Activated CD8-positive, alpha-beta T cell treated with anti-CD3 and anti-CD28 coated beads for 36 hours (primary cell): ENCODE data around the gene PCBP4. TPM values are rescaled to one million over a fixed set of nuclear protein-coding genes. Genes with fewer than 3 reads are reported as not detected.

Experiments
- ATAC-seq: fragments of 200-7000 bp; cut with Tn5 transposase; one replicate; pipeline ENCODE4 v1.10.0; 2021; ENCODE audit warnings: mild to moderate bottlenecking, moderate library complexity
- CTCF ChIA-PET: fragments of 350-600 bp; sonication (Branson Sonifier 250); formaldehyde crosslinking; loops from one replicate; lab custom pipeline; 2021; ENCODE audit warnings: antibody characterized with exemption; lab: Charles Lee
- POLR2A ChIA-PET: fragments of 350-600 bp; sonication (Branson Sonifier 250); formaldehyde crosslinking; loops from one replicate; lab custom pipeline; 2021; ENCODE audit warnings: antibody characterized with exemption; lab: Charles Lee
- DNase-seq: peaks from one replicate; pipeline ENCODE4 v3.0.0-alpha.2; 2020
- H3K27ac Mint-ChIP-seq: one replicate; pipeline ENCODE4 v1.8.0; 2021; ENCODE audit warnings: mild to moderate bottlenecking, mixed read lengths
- H3K27me3 Mint-ChIP-seq: one replicate; pipeline ENCODE4 v1.8.0; 2021; ENCODE audit warnings: mixed read lengths
- H3K36me3 Mint-ChIP-seq: one replicate; pipeline ENCODE4 v1.8.0; 2021; ENCODE audit warnings: low read depth, mixed read lengths
- H3K4me1 Mint-ChIP-seq: one replicate; pipeline ENCODE4 v1.8.0; 2021; ENCODE audit warnings: low read depth, mixed read lengths
- H3K4me3 Mint-ChIP-seq: one replicate; pipeline ENCODE4 v1.8.0; 2021; ENCODE audit warnings: mild to moderate bottlenecking, moderate library complexity, mixed read lengths
- H3K9me3 Mint-ChIP-seq: one replicate; pipeline ENCODE4 v1.8.0; 2021; ENCODE audit warnings: mixed read lengths
- intact Hi-C: fragments of 100-400 bp; cut with micrococcal nuclease; formaldehyde crosslinking; loops from one replicate; pipeline ENCODE4 v1.10.0; 2022
- total RNA-seq, 2 experiments: library from RNA; stranded (reverse); gene quantifications; one replicate each; pipeline ENCODE4 v1.2.3, GENCODE V29; 2021
- TF ChIP-seq, protein P1 (sequence below): fragments of 200-600 bp; IDR thresholded peaks from one replicate; pipeline ENCODE4 v1.8.0; 2022; ENCODE audit warnings: antibody characterized with exemption, mild to moderate bottlenecking

PCBP4 gene
- total RNA-seq, 2 experiments from 2014 or later: 8.4 to 9.6 TPM

DNA sequence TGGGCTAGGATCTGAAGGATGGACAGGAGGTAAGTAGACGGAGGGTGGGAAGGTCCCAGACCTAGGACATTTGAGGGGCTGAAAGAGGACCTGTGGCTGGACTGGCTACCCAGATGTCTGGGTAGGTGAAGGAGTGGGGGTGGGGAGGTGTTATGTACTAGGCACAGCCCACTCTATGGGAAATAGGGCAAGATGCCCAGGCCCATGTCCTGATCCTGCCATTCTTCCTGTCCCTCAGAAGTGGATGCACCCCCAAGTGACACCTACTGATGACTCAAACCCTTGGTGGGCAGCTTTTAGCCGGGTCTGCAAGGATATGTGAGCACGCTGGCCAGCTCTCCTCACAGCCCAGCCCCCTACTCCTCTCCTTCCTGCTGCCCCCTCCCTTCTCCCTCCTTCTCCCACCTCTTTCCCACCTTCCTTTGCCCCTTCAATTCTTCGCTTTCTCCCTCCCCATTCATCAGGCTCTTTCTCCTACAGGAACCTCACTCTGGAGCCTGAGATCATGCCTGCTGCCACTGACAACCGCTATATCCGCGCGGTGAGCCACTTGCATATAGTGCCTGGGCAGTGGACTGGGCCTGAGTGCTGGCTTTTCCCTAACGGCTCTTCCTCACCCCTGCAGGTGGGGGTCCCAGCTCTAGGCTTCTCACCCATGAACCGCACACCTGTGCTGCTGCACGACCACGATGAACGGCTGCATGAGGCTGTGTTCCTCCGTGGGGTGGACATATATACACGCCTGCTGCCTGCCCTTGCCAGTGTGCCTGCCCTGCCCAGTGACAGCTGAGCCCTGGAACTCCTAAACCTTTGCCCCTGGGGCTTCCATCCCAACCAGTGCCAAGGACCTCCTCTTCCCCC, 21.3 kb upstream of the PCBP4 start:
- no peaks in the 10 kb centered on the region for H3K9me3 Mint-ChIP-seq
- H3K4me1 Mint-ChIP-seq: peaks cover 27% of the 10 kb centered on the region
- TF ChIP-seq, protein P1, sequence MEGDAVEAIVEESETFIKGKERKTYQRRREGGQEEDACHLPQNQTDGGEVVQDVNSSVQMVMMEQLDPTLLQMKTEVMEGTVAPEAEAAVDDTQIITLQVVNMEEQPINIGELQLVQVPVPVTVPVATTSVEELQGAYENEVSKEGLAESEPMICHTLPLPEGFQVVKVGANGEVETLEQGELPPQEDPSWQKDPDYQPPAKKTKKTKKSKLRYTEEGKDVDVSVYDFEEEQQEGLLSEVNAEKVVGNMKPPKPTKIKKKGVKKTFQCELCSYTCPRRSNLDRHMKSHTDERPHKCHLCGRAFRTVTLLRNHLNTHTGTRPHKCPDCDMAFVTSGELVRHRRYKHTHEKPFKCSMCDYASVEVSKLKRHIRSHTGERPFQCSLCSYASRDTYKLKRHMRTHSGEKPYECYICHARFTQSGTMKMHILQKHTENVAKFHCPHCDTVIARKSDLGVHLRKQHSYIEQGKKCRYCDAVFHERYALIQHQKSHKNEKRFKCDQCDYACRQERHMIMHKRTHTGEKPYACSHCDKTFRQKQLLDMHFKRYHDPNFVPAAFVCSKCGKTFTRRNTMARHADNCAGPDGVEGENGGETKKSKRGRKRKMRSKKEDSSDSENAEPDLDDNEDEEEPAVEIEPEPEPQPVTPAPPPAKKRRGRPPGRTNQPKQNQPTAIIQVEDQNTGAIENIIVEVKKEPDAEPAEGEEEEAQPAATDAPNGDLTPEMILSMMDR: no peak
- no peak overlapping the region for H3K4me3 Mint-ChIP-seq
- intact Hi-C loops: no loop called here
- ATAC-seq: no peak
- H3K27ac Mint-ChIP-seq: peak overlapping the region; percentile 36
- no peaks in the 10 kb centered on the region for H3K27me3 Mint-ChIP-seq
- CTCF ChIA-PET: no interaction called here
- POLR2A ChIA-PET: no interaction called here
- DNase-seq: no peak
- peaks cover 22% of the 10 kb centered on the region for H3K36me3 Mint-ChIP-seq

DNA sequence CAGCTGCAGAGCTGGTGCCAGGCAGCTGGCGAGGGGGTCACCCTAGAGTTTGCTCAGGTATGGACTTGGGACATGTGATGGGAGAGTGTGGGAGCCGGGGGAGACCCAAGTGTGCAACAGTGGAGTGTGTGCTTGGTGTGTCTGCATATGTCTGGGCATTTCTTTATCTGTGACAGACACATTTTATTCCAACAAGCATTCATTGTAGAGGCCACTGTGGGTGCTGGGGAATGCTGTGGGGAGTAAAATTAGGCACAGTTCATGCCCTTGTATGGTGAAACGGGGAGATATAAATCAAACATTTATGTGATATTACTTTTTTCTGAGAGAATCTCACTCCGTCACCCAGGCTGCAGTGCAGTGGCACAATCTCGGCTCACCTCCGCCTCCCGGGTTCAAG, 20.3 kb upstream of the PCBP4 start:
- DNase-seq: no peak
- no peaks in the 10 kb centered on the region for H3K9me3 Mint-ChIP-seq
- ChIA-PET POLR2A (interaction anchor here (14.5 kb wide), 1 partner anchor 6 kb away, joined by 267 read pairs; the partner anchor contains the start of gene RPL29), CTCF (interaction anchor here (1.3 kb wide), 1 partner anchor 14 kb away, joined by 4 read pairs; the partner anchor contains the start of gene ABHD14B)
- TF ChIP-seq, protein P1: no peak
- no peaks in the 10 kb centered on the region for H3K27me3 Mint-ChIP-seq
- no peak for ATAC-seq
- peak overlapping the region; percentile 17 for H3K27ac Mint-ChIP-seq
- intact Hi-C loops: no loop called here
- no peak overlapping the region for H3K4me3 Mint-ChIP-seq
- H3K4me1 Mint-ChIP-seq: peaks cover 22% of the 10 kb centered on the region
- H3K36me3 Mint-ChIP-seq: peaks cover 17% of the 10 kb centered on the region

DNA sequence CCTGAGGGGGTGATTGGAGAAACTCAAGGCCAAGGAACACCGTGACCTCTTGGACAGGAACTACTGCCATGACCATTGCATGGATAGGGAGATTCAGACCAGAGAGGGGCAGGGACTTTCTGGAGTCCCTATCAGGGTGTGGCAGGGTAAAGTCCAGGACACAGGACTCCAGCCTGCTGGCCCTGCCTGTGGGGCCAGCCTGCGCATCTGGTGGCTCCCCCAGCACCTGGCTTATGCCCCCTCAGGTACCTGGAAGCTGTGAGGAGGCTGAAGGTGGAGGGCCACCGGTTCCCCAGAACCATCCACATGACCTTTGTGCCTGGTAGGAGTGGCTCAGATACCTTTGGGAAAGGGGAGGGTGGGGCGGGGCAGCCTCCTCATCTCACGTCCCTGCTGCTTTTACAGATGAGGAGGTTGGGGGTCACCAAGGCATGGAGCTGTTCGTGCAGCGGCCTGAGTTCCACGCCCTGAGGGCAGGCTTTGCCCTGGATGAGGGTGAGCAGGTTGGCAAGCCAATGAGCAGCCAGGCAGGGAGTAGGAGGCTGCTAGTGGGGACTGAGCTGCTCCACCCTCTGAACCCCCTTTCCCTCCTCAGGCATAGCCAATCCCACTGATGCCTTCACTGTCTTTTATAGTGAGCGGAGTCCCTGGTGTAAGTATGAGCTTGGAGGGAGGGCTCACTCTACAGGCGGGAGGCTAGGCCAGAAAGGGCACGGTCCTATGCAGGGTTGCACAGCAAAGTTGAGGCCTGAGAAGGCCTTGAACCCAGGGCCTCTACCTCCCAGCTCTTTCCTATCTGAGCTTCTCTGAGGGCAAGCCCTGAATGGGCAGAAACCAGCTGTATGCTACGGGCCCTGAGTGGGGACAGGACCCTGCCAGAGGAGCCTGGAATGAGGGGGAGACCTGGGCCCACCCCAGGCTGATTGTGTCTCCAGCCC, 19.0 kb upstream of the PCBP4 start:
- no peak overlapping the region for H3K27ac Mint-ChIP-seq
- CTCF ChIA-PET: interaction anchor here (1.1 to 1.3 kb wide), 2 partner anchors 13 to 44 kb away, joined by 3 to 4 read pairs; partner anchors contain the start of genes ABHD14B and PARP3

DNA sequence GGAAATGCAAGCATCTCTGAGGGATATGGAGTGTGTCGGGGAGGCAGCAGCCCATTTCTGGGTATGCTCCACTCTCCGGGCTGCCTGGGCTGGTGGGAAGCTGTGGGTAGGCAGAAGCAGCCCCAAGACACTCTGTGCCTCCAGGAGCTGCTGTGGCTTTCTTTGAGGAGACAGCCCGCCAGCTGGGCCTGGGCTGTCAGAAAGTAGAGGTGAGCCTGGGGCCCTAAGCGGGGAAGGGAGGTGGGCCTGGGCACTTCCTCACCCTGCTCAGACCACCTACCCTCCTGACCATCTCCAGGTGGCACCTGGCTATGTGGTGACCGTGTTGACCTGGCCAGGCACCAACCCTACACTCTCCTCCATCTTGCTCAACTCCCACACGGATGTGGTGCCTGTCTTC, 17.8 kb upstream of the PCBP4 start:
- peak overlapping the region; percentile 53 for H3K27ac Mint-ChIP-seq
- no peak for ATAC-seq
- POLR2A ChIA-PET: interaction anchor here (4.0 to 14.5 kb wide), 2 partner anchors 8 to 11 kb away, joined by 43 to 267 read pairs; partner anchors contain the start of genes ABHD14A, ABHD14B and RPL29

More for the DNA sequence above, 19.0 kb upstream of the PCBP4 start:
- peaks cover 17% of the 10 kb centered on the region for H3K4me1 Mint-ChIP-seq
- ATAC-seq (no peak), DNase-seq (no peak)
- H3K4me3 Mint-ChIP-seq: no peak overlapping the region
- POLR2A ChIA-PET: interaction anchor here (1.0 to 14.5 kb wide), 3 partner anchors 7 to 44 kb away, joined by 4 to 267 read pairs (median 4); partner anchors contain the start of genes ABHD14B, PARP3, RPL29 and RRP9
- H3K36me3 Mint-ChIP-seq: peaks cover 9% of the 10 kb centered on the region
- TF ChIP-seq, protein P1: no peak
- no peaks in the 10 kb centered on the region for H3K27me3 Mint-ChIP-seq
- intact Hi-C loops: no loop called here
- H3K9me3 Mint-ChIP-seq: no peaks in the 10 kb centered on the region

More for the DNA sequence above, 17.8 kb upstream of the PCBP4 start:
- TF ChIP-seq, protein P1: no peak
- intact Hi-C loops: no loop called here
- peaks cover 21% of the 10 kb centered on the region for H3K4me1 Mint-ChIP-seq
- H3K27me3 Mint-ChIP-seq: no peaks in the 10 kb centered on the region
- H3K4me3 Mint-ChIP-seq: peak overlapping the region; percentile 13
- no peaks in the 10 kb centered on the region for H3K9me3 Mint-ChIP-seq
- CTCF ChIA-PET: interaction anchor here (3.6 kb wide), 1 partner anchor 12 kb away, joined by 40 read pairs; the partner anchor contains the start of genes ABHD14A and ABHD14B
- no peak for DNase-seq
- peaks cover 6% of the 10 kb centered on the region for H3K36me3 Mint-ChIP-seq
